A549 (cell line): ENCODE results near the gene NOTCH2. TPM values are rescaled to one million over a fixed set of nuclear protein-coding genes. Genes with fewer than 3 reads are reported as not detected.
A peak's percentile ranks its signal among the peaks of the same experiment; 100 is the strongest.

ENCODE experiments used
- ATAC-seq, 2 experiments: fragments of 200-7000 bp in 1 of 2; fragments of >200 bp in 1 of 2; cut with Nextera tagmentation in 1 of 2; cut with Tn5 transposase in 1 of 2; 3 replicates each; pipeline versions ENCODE4 v1.8.0 to v1.9.1; 2018 to 2020; ENCODE audit warnings: mild to moderate bottlenecking in 1 of 2, moderate library complexity in 1 of 2
- CTCF ChIA-PET: fragments of 300-600 bp; sonication (Branson Sonifier 250); formaldehyde crosslinking; extraction: SDS; loops from one replicate; lab custom pipeline; 2021; ENCODE audit warnings: antibody characterized with exemption, inconsistent platforms; lab: Yijun Ruan, JAX
- POLR2A ChIA-PET: fragments of 350-600 bp; formaldehyde crosslinking; extraction: SDS; loops from one replicate; lab custom pipeline; 2021; ENCODE audit warnings: antibody characterized with exemption, inconsistent platforms; lab: Yijun Ruan, JAX
- DNase-seq, 2 experiments: peaks; one replicate each; pipeline versions ENCODE4 v3.0.0 to v3.0.0-alpha.2; 2011 to 2016; ENCODE audit warnings: low read depth in 1 of 2, low spot score in 1 of 2
- FAIRE-seq: peaks from 2 replicates; lab custom pipeline; 2011; peaks lifted over from hg19 to GRCh38; lab: Jason Lieb, UNC
- H3K27ac ChIP-seq, 2 experiments: fragments of >200 bp; sonication (Bioruptor Twin); formaldehyde crosslinking; 3 replicates each; pipeline ENCODE4 v1.5.1; 2016 to 2017
- H3K4me1 ChIP-seq: fragments of >200 bp; sonication (Bioruptor Twin); formaldehyde crosslinking; 3 replicates; pipeline ENCODE4 v1.6.1; 2016
- H3K4me2 ChIP-seq: fragments of >200 bp; sonication (Bioruptor Twin); formaldehyde crosslinking; 3 replicates; pipeline ENCODE4 v1.6.1; 2016
- H3K4me3 ChIP-seq: fragments of >200 bp; sonication (Bioruptor Twin); formaldehyde crosslinking; 3 replicates; pipeline ENCODE4 v1.5.1; 2016
- H3K9me3 ChIP-seq: fragments of >200 bp; sonication (Bioruptor Twin); formaldehyde crosslinking; 3 replicates; pipeline ENCODE4 v1.6.1; 2016
- ATOH8 ChIP-seq: fragments of 250-450 bp; sonication (Bioruptor Pico); IDR thresholded peaks from 2 replicates; pipeline ENCODE4 v1.5.0; 2020; ENCODE audit warnings: low read depth, mild to moderate bottlenecking, moderate library complexity
- CEBPB ChIP-seq, 2 experiments: fragments of >200 bp in 1 of 2; sonication (Bioruptor Twin) in 1 of 2; formaldehyde crosslinking in 1 of 2; IDR thresholded peaks; 2 replicates each; pipeline ENCODE4 v1.6.1; 2012 to 2016
- CHD2 ChIP-seq: fragments of 150-350 bp; IDR thresholded peaks from 2 replicates; pipeline ENCODE4 v1.6.1; 2014; ENCODE audit warnings: low read length; ENCODE audit not compliant: partially characterized antibody
- CHD4 ChIP-seq: fragments of 200-600 bp; sonication (generic); IDR thresholded peaks from 2 replicates; pipeline ENCODE4 v1.6.1; 2016; ENCODE audit warnings: antibody characterized with exemption, mild to moderate bottlenecking, borderline replicate concordance
- EHF ChIP-seq: fragments of 250-450 bp; sonication (Bioruptor Pico); IDR thresholded peaks from 2 replicates; pipeline ENCODE4 v1.5.0; 2020; ENCODE audit warnings: mild to moderate bottlenecking
- ESRRA ChIP-seq: fragments of 150-350 bp; IDR thresholded peaks from 2 replicates; pipeline ENCODE4 v1.6.1; 2014; ENCODE audit warnings: mild to moderate bottlenecking, low read length, borderline replicate concordance
- FOSB ChIP-seq: fragments of 250-450 bp; sonication (Bioruptor Pico); IDR thresholded peaks from 2 replicates; pipeline ENCODE4 v1.5.0; 2020; ENCODE audit warnings: mild to moderate bottlenecking, moderate library complexity
- HES2 ChIP-seq: fragments of >200 bp; sonication (Bioruptor Twin); formaldehyde crosslinking; IDR thresholded peaks from 2 replicates; pipeline ENCODE4 v1.6.1; 2016
- HOXB13 ChIP-seq: fragments of 250-450 bp; sonication (Bioruptor Pico); IDR thresholded peaks from 2 replicates; pipeline ENCODE4 v1.5.0; 2020; ENCODE audit warnings: low read depth, mild to moderate bottlenecking, moderate library complexity
- HOXB5 ChIP-seq: fragments of 250-450 bp; sonication (Bioruptor Pico); IDR thresholded peaks from 2 replicates; pipeline ENCODE4 v1.5.0; 2020; ENCODE audit warnings: mild to moderate bottlenecking, moderate library complexity
- MAZ ChIP-seq: fragments of 150-350 bp; IDR thresholded peaks from 2 replicates; pipeline ENCODE4 v1.6.1; 2014; ENCODE audit warnings: antibody characterized with exemption, low read depth, low read length, borderline replicate concordance
- POLR2AphosphoS2 ChIP-seq: conservative IDR thresholded peaks from 2 replicates; pipeline ENCODE4 v1.6.1; 2012; ENCODE audit warnings: low read length, improper control_type of control experiment, inconsistent platforms
- RAD21 ChIP-seq, 2 experiments: fragments of >200 bp in 1 of 2; sonication (Bioruptor Twin) in 1 of 2; formaldehyde crosslinking in 1 of 2; IDR thresholded peaks in 1 of 2; conservative IDR thresholded peaks in 1 of 2; 2 replicates in 1 of 2; 3 replicates in 1 of 2; pipeline ENCODE4 v1.6.1; 2012 to 2018; ENCODE audit warnings: inconsistent platforms in 1 of 2
- RCOR1 ChIP-seq: fragments of 150-350 bp; IDR thresholded peaks from 2 replicates; pipeline ENCODE4 v1.6.1; 2014; ENCODE audit warnings: antibody characterized with exemption, low read length, low read depth
- RFX5 ChIP-seq: fragments of 450-650 bp; IDR thresholded peaks from 2 replicates; pipeline ENCODE4 v1.7.1; 2014; ENCODE audit warnings: antibody characterized with exemption, mild to moderate bottlenecking, moderate library complexity
- RNF2 ChIP-seq: fragments of 200-600 bp; sonication (generic); IDR thresholded peaks from 2 replicates; pipeline ENCODE4 v1.6.1; 2016; ENCODE audit warnings: low read depth, mild to moderate bottlenecking, antibody characterized with exemption, moderate library complexity, borderline replicate concordance
- SMC3 ChIP-seq: fragments of >200 bp; sonication (Bioruptor Twin); formaldehyde crosslinking; IDR thresholded peaks from 3 replicates; pipeline ENCODE4 v1.6.1; 2018; ENCODE audit warnings: inconsistent platforms
- ZNF302 ChIP-seq: fragments of 250-450 bp; sonication (Bioruptor Pico); IDR thresholded peaks from 2 replicates; pipeline ENCODE4 v1.9.0; 2021; ENCODE audit warnings: inconsistent platforms, mild to moderate bottlenecking, moderate library complexity
- WGBS: methylation state at CpG from one replicate; pipeline ENCODE4 v1.1.6; 2017; ENCODE audit errors: missing lambda C conversion rate; 5-methylcytosine and 5-hydroxymethylcytosine counted together
- polyA plus RNA-seq, 4 experiments: library from polyadenylated mRNA; depleted of rRNA in 3 of 4; stranded (reverse); fragments of >200 nt; fragmentation: RNase III in 1 of 4; extraction: RNeasy Plus Mini Kit Qiagen cat#74134 plus additional on column Dnase treatment in 1 of 4; gene quantifications; 2 replicates in 3 of 4; 3 replicates in 1 of 4; pipeline ENCODE4 v1.2.3, GENCODE V29; 2011 to 2017
- TF ChIP-seq, protein P1 (sequence below): fragments of 150-350 bp; IDR thresholded peaks from 2 replicates; pipeline ENCODE4 v1.6.1; 2014; ENCODE audit warnings: low read depth, mild to moderate bottlenecking, low read length
- TF ChIP-seq, protein P2 (sequence below): fragments of >200 bp; sonication (Bioruptor Twin); formaldehyde crosslinking; IDR thresholded peaks from 3 replicates; pipeline ENCODE4 v1.5.1; 2016
- TF ChIP-seq, protein P3 (sequence below): fragments of 450-650 bp; IDR thresholded peaks from 2 replicates; pipeline ENCODE4 v1.6.1; 2014; ENCODE audit warnings: antibody characterized with exemption
- TF ChIP-seq, protein P4 (sequence below): fragments of 250-450 bp; sonication (Bioruptor Pico); IDR thresholded peaks from 2 replicates; pipeline ENCODE4 v1.5.0; 2021; ENCODE audit warnings: mild to moderate bottlenecking, moderate library complexity, borderline replicate concordance

Gene NOTCH2
- polyA plus RNA-seq, 2 of the 4 experiments (the other 2 are of a cell fraction): 11.6 to 15.0 TPM

- ATAC-seq: peak; percentile 89 to 95
- H3K4me3 ChIP-seq: no peak overlapping the region
- CTCF ChIA-PET: interaction anchor here (0.7 to 1.9 kb wide), 5 partner anchors 11 to 730 kb away, joined by 3 to 10 read pairs (median 5); no protein-coding TSS in a partner anchor
- H3K27ac ChIP-seq: peak overlapping the region in 1 of 2 experiments; percentile 51; a peak in 1 of 6 replicates
- no peaks in the 10 kb centered on the region for H3K4me1 ChIP-seq
- FAIRE-seq: no peak
- WGBS: 34% methylated on average over 18 of the region's 20 CpGs
- H3K4me2 ChIP-seq: peak overlapping the region; percentile 46; the same call in 2 of the 3 replicates
- TF ChIP-seq RNF2: no peak
- TF ChIP-seq, protein P1, sequence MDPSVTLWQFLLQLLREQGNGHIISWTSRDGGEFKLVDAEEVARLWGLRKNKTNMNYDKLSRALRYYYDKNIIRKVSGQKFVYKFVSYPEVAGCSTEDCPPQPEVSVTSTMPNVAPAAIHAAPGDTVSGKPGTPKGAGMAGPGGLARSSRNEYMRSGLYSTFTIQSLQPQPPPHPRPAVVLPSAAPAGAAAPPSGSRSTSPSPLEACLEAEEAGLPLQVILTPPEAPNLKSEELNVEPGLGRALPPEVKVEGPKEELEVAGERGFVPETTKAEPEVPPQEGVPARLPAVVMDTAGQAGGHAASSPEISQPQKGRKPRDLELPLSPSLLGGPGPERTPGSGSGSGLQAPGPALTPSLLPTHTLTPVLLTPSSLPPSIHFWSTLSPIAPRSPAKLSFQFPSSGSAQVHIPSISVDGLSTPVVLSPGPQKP: no peak
- no peak for TF ChIP-seq ZNF302 (CRISPR knock-in tag)
- TF ChIP-seq CHD2: no peak
- TF ChIP-seq RFX5: no peak
- no peak for TF ChIP-seq MAZ
- peak; percentile 74 for TF ChIP-seq RAD21 (conservative IDR thresholded peaks at IDR 0.05 in 1 of 2, IDR thresholded peaks at IDR 0.05 in 1 of 2)
- TF ChIP-seq, protein P2, sequence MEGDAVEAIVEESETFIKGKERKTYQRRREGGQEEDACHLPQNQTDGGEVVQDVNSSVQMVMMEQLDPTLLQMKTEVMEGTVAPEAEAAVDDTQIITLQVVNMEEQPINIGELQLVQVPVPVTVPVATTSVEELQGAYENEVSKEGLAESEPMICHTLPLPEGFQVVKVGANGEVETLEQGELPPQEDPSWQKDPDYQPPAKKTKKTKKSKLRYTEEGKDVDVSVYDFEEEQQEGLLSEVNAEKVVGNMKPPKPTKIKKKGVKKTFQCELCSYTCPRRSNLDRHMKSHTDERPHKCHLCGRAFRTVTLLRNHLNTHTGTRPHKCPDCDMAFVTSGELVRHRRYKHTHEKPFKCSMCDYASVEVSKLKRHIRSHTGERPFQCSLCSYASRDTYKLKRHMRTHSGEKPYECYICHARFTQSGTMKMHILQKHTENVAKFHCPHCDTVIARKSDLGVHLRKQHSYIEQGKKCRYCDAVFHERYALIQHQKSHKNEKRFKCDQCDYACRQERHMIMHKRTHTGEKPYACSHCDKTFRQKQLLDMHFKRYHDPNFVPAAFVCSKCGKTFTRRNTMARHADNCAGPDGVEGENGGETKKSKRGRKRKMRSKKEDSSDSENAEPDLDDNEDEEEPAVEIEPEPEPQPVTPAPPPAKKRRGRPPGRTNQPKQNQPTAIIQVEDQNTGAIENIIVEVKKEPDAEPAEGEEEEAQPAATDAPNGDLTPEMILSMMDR: peak; percentile 71
- TF ChIP-seq, protein P3, sequence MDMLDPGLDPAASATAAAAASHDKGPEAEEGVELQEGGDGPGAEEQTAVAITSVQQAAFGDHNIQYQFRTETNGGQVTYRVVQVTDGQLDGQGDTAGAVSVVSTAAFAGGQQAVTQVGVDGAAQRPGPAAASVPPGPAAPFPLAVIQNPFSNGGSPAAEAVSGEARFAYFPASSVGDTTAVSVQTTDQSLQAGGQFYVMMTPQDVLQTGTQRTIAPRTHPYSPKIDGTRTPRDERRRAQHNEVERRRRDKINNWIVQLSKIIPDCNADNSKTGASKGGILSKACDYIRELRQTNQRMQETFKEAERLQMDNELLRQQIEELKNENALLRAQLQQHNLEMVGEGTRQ: no peak
- TF ChIP-seq CEBPB (IDR thresholded peaks at IDR 0.05): no peak
- no peak for TF ChIP-seq HOXB5 (CRISPR knock-in tag)
- TF ChIP-seq FOSB (CRISPR knock-in tag): no peak
- peak; percentile 57 for TF ChIP-seq SMC3
- TF ChIP-seq HOXB13 (CRISPR knock-in tag): no peak
- no peak for TF ChIP-seq ATOH8 (CRISPR knock-in tag)
- TF ChIP-seq CHD4: no peak
- DNase-seq: peak; percentile 54 to 62
- POLR2A ChIA-PET: no interaction called here
- H3K9me3 ChIP-seq: no peaks in the 10 kb centered on the region
Measured at GRCh38 chr1:119870917-119871596, 198.4 kb downstream of the NOTCH2 start.

DNA sequence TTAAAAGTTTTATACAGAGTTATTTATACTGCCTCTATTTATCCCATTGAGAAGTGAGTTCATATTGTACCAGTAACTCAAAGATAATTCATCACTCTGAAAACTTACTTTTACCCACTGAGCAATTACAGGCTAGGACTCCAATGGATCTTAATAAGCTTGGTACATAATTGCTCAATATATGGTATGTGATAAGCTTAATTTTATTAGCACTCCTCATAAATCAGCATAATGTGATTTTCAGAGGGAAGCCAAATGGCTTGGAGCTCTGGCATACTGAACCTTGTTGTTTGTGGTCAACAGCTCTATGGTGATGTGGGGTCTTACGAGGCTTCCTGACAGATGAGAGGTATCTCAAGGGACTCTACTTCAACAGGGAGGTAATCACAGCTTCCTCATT, 199.5 kb downstream of the NOTCH2 start:
- WGBS: 43% methylated on average over 1 of the region's 1 CpG
- TF ChIP-seq ESRRA (no peak), HOXB5 (CRISPR knock-in tag) (no peak), HES2 (no peak), POLR2AphosphoS2 (no peak), ATOH8 (CRISPR knock-in tag) (no peak), RAD21 (conservative IDR thresholded peaks at IDR 0.05 in 1 of 2, IDR thresholded peaks at IDR 0.05 in 1 of 2) (no peak), EHF (CRISPR knock-in tag) (no peak), RCOR1 (no peak)
- TF ChIP-seq, protein P4, sequence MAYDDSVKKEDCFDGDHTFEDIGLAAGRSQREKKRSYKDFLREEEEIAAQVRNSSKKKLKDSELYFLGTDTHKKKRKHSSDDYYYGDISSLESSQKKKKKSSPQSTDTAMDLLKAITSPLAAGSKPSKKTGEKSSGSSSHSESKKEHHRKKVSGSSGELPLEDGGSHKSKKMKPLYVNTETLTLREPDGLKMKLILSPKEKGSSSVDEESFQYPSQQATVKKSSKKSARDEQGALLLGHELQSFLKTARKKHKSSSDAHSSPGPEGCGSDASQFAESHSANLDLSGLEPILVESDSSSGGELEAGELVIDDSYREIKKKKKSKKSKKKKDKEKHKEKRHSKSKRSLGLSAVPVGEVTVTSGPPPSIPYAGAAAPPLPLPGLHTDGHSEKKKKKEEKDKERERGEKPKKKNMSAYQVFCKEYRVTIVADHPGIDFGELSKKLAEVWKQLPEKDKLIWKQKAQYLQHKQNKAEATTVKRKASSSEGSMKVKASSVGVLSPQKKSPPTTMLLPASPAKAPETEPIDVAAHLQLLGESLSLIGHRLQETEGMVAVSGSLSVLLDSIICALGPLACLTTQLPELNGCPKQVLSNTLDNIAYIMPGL: no peak

More for the DNA sequence above, 199.5 kb downstream of the NOTCH2 start:
- no peaks in the 10 kb centered on the region for H3K4me1 ChIP-seq
- no peak for ATAC-seq
- no peak for DNase-seq
- H3K9me3 ChIP-seq: no peaks in the 10 kb centered on the region
- no peak overlapping the region for H3K27ac ChIP-seq
- no peak overlapping the region for H3K4me2 ChIP-seq
- no peak overlapping the region for H3K4me3 ChIP-seq
- no peak for FAIRE-seq
- ChIA-PET CTCF (interaction anchor here (0.5 to 1.9 kb wide), 7 partner anchors 10 to 729 kb away, joined by 3 to 10 read pairs (median 5); no protein-coding TSS in a partner anchor), POLR2A (no interaction called here)
